Measurements from ENCODE around the gene HMGCL.

The HMGCL gene

GRCh38 chr1:23800400-23801337 is 24.6 kb downstream of the HMGCL start, which contains the start of gene GALE (continued):
- TF ChIP-seq PATZ1 (tag by site-specific recombination; IDR thresholded peaks at IDR 0.05) (peak; percentile 76), ZXDB (tag by site-specific recombination; IDR thresholded peaks at IDR 0.05) (peak; percentile 31; the same call in 1 of the 2 replicates), BCL11B (tag by site-specific recombination; IDR thresholded peaks at IDR 0.05; ENCODE audit: low read depth) (0 out of 2 replicates have a peak, but pooled peaks have one; percentile 37), KLF10 (tag by site-specific recombination; IDR thresholded peaks at IDR 0.05) (peak; percentile 97), SP3 (tag by site-specific recombination; IDR thresholded peaks at IDR 0.05) (peak; percentile 96), ZNF16 (tag by site-specific recombination; IDR thresholded peaks at IDR 0.05; ENCODE audit: low read depth) (no peak), ZEB2 (tag by site-specific recombination; IDR thresholded peaks at IDR 0.05) (peak; percentile 34; the same call in 1 of the 2 replicates), ZNF274 (IDR thresholded peaks at IDR 0.05; ENCODE audit: low read length) (no peak), ZNF274 (tag by site-specific recombination; IDR thresholded peaks at IDR 0.05; ENCODE audit: borderline replicate concordance) (no peak), ZFP37 (tag by site-specific recombination; IDR thresholded peaks at IDR 0.05) (0 out of 2 replicates have a peak, but pooled peaks have one; percentile 32), ZBTB7A (tag by site-specific recombination; IDR thresholded peaks at IDR 0.05; ENCODE audit: low read depth) (peak; percentile 45; the same call in 1 of the 2 replicates), ZFP69B (tag by site-specific recombination; IDR thresholded peaks at IDR 0.05) (peak; percentile 72; the same call in 1 of the 2 replicates), ZBTB17 (tag by site-specific recombination; IDR thresholded peaks at IDR 0.05) (peak; percentile 33; the same call in 1 of the 2 replicates), ZBTB8A (tag by site-specific recombination; IDR thresholded peaks at IDR 0.05) (peak; percentile 93), KLF1 (tag by site-specific recombination; IDR thresholded peaks at IDR 0.05) (peak; percentile 81), KLF8 (tag by site-specific recombination; IDR thresholded peaks at IDR 0.05) (peak; percentile 70), SP2 (tag by site-specific recombination; IDR thresholded peaks at IDR 0.05) (peak; percentile 93), OSR2 (tag by site-specific recombination; IDR thresholded peaks at IDR 0.05) (0 out of 2 replicates have a peak, but pooled peaks have one; percentile 24), EGR2 (tag by site-specific recombination; IDR thresholded peaks at IDR 0.05; ENCODE audit: low read depth) (peak; percentile 84), ZNF658 (tag by site-specific recombination; IDR thresholded peaks at IDR 0.05) (no peak), ZNF843 (tag by site-specific recombination; IDR thresholded peaks at IDR 0.05) (peak; percentile 39; the same call in 1 of the 2 replicates), FEZF1 (tag by site-specific recombination; IDR thresholded peaks at IDR 0.05) (peak; percentile 35; the same call in 1 of the 2 replicates), ZNF335 (tag by site-specific recombination; conservative IDR thresholded peaks at IDR 0.05) (peak; percentile 91), GLIS2 (tag by site-specific recombination; IDR thresholded peaks at IDR 0.05) (peak; percentile 82; the same call in 1 of the 2 replicates), ZFHX2 (tag by site-specific recombination; conservative IDR thresholded peaks at IDR 0.05) (peak; percentile 89), ZBTB20 (tag by site-specific recombination; IDR thresholded peaks at IDR 0.05) (peak; percentile 26; the same call in 1 of the 2 replicates)
- TF ChIP-seq, protein P1, sequence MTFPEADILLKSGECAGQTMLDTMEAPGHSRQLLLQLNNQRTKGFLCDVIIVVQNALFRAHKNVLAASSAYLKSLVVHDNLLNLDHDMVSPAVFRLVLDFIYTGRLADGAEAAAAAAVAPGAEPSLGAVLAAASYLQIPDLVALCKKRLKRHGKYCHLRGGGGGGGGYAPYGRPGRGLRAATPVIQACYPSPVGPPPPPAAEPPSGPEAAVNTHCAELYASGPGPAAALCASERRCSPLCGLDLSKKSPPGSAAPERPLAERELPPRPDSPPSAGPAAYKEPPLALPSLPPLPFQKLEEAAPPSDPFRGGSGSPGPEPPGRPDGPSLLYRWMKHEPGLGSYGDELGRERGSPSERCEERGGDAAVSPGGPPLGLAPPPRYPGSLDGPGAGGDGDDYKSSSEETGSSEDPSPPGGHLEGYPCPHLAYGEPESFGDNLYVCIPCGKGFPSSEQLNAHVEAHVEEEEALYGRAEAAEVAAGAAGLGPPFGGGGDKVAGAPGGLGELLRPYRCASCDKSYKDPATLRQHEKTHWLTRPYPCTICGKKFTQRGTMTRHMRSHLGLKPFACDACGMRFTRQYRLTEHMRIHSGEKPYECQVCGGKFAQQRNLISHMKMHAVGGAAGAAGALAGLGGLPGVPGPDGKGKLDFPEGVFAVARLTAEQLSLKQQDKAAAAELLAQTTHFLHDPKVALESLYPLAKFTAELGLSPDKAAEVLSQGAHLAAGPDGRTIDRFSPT (tag by site-specific recombination; IDR thresholded peaks at IDR 0.05), result peak; percentile 94
- TF ChIP-seq, protein P2, sequence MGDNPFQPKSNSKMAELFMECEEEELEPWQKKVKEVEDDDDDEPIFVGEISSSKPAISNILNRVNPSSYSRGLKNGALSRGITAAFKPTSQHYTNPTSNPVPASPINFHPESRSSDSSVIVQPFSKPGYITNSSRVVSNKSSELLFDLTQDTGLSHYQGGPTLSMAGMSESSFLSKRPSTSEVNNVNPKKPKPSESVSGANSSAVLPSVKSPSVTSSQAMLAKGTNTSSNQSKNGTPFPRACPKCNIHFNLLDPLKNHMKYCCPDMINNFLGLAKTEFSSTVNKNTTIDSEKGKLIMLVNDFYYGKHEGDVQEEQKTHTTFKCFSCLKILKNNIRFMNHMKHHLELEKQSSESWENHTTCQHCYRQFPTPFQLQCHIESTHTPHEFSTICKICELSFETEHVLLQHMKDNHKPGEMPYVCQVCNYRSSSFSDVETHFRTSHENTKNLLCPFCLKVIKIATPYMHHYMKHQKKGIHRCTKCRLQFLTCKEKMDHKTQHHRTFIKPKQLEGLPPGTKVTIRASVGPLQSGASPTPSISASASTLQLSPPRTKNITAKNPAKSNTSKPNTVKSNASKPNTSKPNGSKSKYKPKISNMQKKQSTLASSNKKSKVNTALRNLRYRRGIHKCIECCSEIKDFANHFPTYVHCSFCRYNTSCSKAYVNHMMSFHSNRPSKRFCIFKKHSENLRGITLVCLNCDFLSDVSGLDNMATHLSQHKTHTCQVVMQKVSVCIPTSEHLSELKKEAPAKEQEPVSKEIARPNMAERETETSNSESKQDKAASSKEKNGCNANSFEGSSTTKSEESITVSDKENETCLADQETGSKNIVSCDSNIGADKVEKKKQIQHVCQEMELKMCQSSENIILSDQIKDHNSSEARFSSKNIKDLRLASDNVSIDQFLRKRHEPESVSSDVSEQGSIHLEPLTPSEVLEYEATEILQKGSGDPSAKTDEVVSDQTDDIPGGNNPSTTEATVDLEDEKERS (tag by site-specific recombination; IDR thresholded peaks at IDR 0.05), result no peak
- TF ChIP-seq, protein P3, sequence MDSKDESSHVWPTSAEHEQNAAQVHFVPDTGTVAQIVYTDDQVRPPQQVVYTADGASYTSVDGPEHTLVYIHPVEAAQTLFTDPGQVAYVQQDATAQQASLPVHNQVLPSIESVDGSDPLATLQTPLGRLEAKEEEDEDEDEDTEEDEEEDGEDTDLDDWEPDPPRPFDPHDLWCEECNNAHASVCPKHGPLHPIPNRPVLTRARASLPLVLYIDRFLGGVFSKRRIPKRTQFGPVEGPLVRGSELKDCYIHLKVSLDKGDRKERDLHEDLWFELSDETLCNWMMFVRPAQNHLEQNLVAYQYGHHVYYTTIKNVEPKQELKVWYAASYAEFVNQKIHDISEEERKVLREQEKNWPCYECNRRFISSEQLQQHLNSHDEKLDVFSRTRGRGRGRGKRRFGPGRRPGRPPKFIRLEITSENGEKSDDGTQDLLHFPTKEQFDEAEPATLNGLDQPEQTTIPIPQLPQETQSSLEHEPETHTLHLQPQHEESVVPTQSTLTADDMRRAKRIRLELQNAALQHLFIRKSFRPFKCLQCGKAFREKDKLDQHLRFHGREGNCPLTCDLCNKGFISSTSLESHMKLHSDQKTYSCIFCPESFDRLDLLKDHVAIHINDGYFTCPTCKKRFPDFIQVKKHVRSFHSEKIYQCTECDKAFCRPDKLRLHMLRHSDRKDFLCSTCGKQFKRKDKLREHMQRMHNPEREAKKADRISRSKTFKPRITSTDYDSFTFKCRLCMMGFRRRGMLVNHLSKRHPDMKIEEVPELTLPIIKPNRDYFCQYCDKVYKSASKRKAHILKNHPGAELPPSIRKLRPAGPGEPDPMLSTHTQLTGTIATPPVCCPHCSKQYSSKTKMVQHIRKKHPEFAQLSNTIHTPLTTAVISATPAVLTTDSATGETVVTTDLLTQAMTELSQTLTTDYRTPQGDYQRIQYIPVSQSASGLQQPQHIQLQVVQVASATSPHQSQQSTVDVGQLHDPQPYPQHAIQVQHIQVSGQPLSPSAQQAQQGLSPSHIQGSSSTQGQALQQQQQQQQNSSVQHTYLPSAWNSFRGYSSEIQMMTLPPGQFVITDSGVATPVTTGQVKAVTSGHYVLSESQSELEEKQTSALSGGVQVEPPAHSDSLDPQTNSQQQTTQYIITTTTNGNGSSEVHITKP (tag by site-specific recombination; IDR thresholded peaks at IDR 0.05), result peak; percentile 73

Data from HEK293 (cell line).